HepG2 (cell line): ENCODE measurements around the gene MICB. TPM values are rescaled to one million over a fixed set of nuclear protein-coding genes. Genes with fewer than 3 reads are reported as not detected.
A peak's percentile ranks its signal among the peaks of the same experiment; 100 is the strongest.

Source experiments
- ATM ChIP-seq: fragments of 450-650 bp; IDR thresholded peaks from 2 replicates; pipeline ENCODE4 v1.7.1; 2017; ENCODE audit warnings: mild to moderate bottlenecking, borderline replicate concordance
- CEBPG ChIP-seq: IDR thresholded peaks from 2 replicates; pipeline ENCODE4 v1.6.1; 2016
- GTF3A ChIP-seq: sonication (generic); formaldehyde crosslinking; conservative IDR thresholded peaks from 2 replicates; pipeline ENCODE4 v1.4.0; 2020; ENCODE audit warnings: mild to moderate bottlenecking, missing genetic modification reagents
- GZF1 ChIP-seq: sonication (generic); formaldehyde crosslinking; IDR thresholded peaks from 2 replicates; pipeline ENCODE4 v1.5.1; 2020; ENCODE audit warnings: mild to moderate bottlenecking, missing genetic modification reagents
- HES4 ChIP-seq: sonication (generic); formaldehyde crosslinking; IDR thresholded peaks from 2 replicates; pipeline ENCODE4 v1.9.0; 2021; ENCODE audit warnings: mild to moderate bottlenecking, missing genetic modification reagents, borderline replicate concordance
- HOXD1 ChIP-seq: sonication (generic); formaldehyde crosslinking; IDR thresholded peaks from 2 replicates; pipeline ENCODE4 v1.5.0; 2020; ENCODE audit warnings: missing genetic modification reagents
- MEIS2 ChIP-seq: sonication (generic); formaldehyde crosslinking; IDR thresholded peaks from 2 replicates; pipeline ENCODE4 v1.9.0; 2021; ENCODE audit warnings: mild to moderate bottlenecking, missing genetic modification reagents
- POLR2G ChIP-seq: fragments of 200-400 bp; formaldehyde crosslinking; IDR thresholded peaks from 2 replicates; pipeline ENCODE4 v1.6.1; 2018; ENCODE audit warnings: mild to moderate bottlenecking, low read depth, low read length, moderate library complexity
- RARA ChIP-seq: IDR thresholded peaks from 2 replicates; pipeline ENCODE4 v1.6.1; 2016; ENCODE audit warnings: missing genetic modification reagents, missing compliant biosample characterization
- RFXAP ChIP-seq: sonication (generic); formaldehyde crosslinking; IDR thresholded peaks from 2 replicates; pipeline ENCODE4 v1.4.0; 2020; ENCODE audit warnings: missing genetic modification reagents, borderline replicate concordance
- SOX5 ChIP-seq: IDR thresholded peaks from 2 replicates; pipeline ENCODE4 v1.6.1; 2016; ENCODE audit warnings: borderline replicate concordance
- SP1 ChIP-seq, 2 experiments: fragments of 450-650 bp in 1 of 2; sonication (generic) in 1 of 2; formaldehyde crosslinking in 1 of 2; IDR thresholded peaks; 2 replicates each; pipeline versions ENCODE4 v1.4.0 to v1.6.1; 2016 to 2020; ENCODE audit warnings: missing genetic modification reagents in 1 of 2
- SP4 ChIP-seq: sonication (generic); formaldehyde crosslinking; IDR thresholded peaks from 2 replicates; pipeline ENCODE4 v1.8.1; 2023; ENCODE audit warnings: mild to moderate bottlenecking, missing genetic modification reagents
- STAG1 ChIP-seq: sonication (generic); formaldehyde crosslinking; IDR thresholded peaks from 2 replicates; pipeline ENCODE4 v1.4.0; 2020; ENCODE audit warnings: missing genetic modification reagents
- TP53 ChIP-seq: sonication (generic); formaldehyde crosslinking; conservative IDR thresholded peaks from 2 replicates; pipeline ENCODE4 v1.4.0; 2020; ENCODE audit warnings: missing genetic modification reagents
- ZBTB8A ChIP-seq: sonication (generic); formaldehyde crosslinking; IDR thresholded peaks from 2 replicates; pipeline ENCODE4 v1.4.0; 2020; ENCODE audit warnings: mild to moderate bottlenecking, low read depth, missing genetic modification reagents, borderline replicate concordance
- ZNF136 ChIP-seq: sonication (generic); formaldehyde crosslinking; IDR thresholded peaks from 2 replicates; pipeline ENCODE4 v1.8.1; 2022; ENCODE audit warnings: low read depth, mild to moderate bottlenecking, moderate library complexity, missing genetic modification reagents
- ZNF17 ChIP-seq: sonication (generic); formaldehyde crosslinking; IDR thresholded peaks from 2 replicates; pipeline ENCODE4 v1.5.0; 2020; ENCODE audit warnings: mild to moderate bottlenecking, missing genetic modification reagents
- ZNF776 ChIP-seq: sonication (generic); formaldehyde crosslinking; IDR thresholded peaks from 2 replicates; pipeline ENCODE4 v1.4.0; 2020; ENCODE audit warnings: mild to moderate bottlenecking, missing genetic modification reagents
- ZNF790 ChIP-seq: sonication (generic); formaldehyde crosslinking; IDR thresholded peaks from 2 replicates; pipeline ENCODE4 v1.8.0; 2022; ENCODE audit warnings: missing genetic modification reagents, mild to moderate bottlenecking, borderline replicate concordance
- polyA plus RNA-seq, 8 experiments: library from polyadenylated mRNA; depleted of rRNA in 3 of 8; stranded (reverse) in 7 of 8; unstranded in 1 of 8; fragments of >200 nt; fragmentation: Illumina TruSeq in 4 of 8; extraction: Trizol in 4 of 8; gene quantifications; 2 replicates each; pipeline versions ENCODE4 v1.2.1 to v1.2.3, GENCODE V29; 2011 to 2016; ENCODE audit warnings: low read depth in 4 of 8, missing spikeins in 1 of 8, mixed read lengths in 1 of 8; ENCODE audit not compliant: insufficient read depth in 1 of 8
- total RNA-seq, 5 experiments: library from RNA; depleted of rRNA; stranded (reverse); fragments of >200 nt; fragmentation: Illumina TruSeq; extraction: Trizol; gene quantifications; 2 replicates each; pipeline ENCODE4 v1.2.3, GENCODE V29; 2016; ENCODE audit warnings: low read depth in 1 of 5
- TF ChIP-seq, protein P1 (sequence below): sonication (generic); formaldehyde crosslinking; IDR thresholded peaks from 2 replicates; pipeline ENCODE4 v1.9.0; 2021; ENCODE audit warnings: missing genetic modification reagents, borderline replicate concordance
- TF ChIP-seq, protein P2 (sequence below), 2 experiments: IDR thresholded peaks; 2 replicates each; pipeline ENCODE4 v1.6.1; 2011 to 2012; ENCODE audit warnings: low read length in 2 of 2, borderline replicate concordance in 1 of 2, low read depth in 1 of 2, mild to moderate bottlenecking in 1 of 2, moderate library complexity in 1 of 2
- TF ChIP-seq, protein P3 (sequence below): sonication (generic); IDR thresholded peaks from 2 replicates; pipeline ENCODE4 v1.6.1; 2016; ENCODE audit warnings: low read depth, borderline replicate concordance
- TF ChIP-seq, protein P4 (sequence below): sonication (generic); formaldehyde crosslinking; IDR thresholded peaks from 2 replicates; pipeline ENCODE4 v1.4.0; 2020; ENCODE audit warnings: missing genetic modification reagents

Gene MICB
- total and polyA plus RNA-seq, 2 of the 13 experiments (the other 11 are each of a cell fraction or from before 2014, with no cell fraction given) = 12.5 to 12.8 TPM

DNA sequence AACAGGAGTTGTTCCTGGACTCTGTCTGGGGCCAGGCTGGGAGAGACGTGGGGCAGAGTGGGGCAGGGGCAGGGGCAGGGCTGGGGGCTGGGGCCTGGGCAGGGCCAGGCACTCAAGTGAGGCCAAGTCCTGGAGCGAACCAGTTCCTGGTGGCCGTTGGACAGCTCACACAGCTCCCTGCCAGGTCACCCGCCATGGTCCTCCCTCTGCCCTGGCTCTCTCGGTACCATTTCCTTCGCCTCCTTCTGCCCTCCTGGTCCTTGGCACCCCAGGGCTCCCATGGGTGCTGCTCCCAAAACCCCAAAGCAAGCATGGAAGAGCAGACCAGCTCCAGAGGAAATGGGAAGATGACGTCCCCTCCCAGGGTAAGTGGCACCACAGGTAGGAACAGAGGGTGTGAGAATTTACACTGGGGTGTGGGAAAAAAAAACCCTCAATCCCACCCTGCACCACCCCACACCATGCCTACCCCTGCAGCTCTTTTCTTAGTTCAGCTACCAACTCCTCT lies 30.9 kb downstream of the MICB start, which contains the start of gene MCCD1 (continued):
- TF ChIP-seq, protein P1, sequence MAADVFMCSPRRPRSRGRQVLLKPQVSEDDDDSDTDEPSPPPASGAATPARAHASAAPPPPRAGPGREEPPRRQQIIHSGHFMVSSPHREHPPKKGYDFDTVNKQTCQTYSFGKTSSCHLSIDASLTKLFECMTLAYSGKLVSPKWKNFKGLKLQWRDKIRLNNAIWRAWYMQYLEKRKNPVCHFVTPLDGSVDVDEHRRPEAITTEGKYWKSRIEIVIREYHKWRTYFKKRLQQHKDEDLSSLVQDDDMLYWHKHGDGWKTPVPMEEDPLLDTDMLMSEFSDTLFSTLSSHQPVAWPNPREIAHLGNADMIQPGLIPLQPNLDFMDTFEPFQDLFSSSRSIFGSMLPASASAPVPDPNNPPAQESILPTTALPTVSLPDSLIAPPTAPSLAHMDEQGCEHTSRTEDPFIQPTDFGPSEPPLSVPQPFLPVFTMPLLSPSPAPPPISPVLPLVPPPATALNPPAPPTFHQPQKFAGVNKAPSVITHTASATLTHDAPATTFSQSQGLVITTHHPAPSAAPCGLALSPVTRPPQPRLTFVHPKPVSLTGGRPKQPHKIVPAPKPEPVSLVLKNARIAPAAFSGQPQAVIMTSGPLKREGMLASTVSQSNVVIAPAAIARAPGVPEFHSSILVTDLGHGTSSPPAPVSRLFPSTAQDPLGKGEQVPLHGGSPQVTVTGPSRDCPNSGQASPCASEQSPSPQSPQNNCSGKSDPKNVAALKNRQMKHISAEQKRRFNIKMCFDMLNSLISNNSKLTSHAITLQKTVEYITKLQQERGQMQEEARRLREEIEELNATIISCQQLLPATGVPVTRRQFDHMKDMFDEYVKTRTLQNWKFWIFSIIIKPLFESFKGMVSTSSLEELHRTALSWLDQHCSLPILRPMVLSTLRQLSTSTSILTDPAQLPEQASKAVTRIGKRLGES = no peak
- TF ChIP-seq ZBTB8A (CRISPR knock-in tag) (no peak), HES4 (CRISPR knock-in tag) (no peak), SP1 (IDR thresholded peaks at IDR 0.05) (no peak), SP1 (CRISPR knock-in tag; IDR thresholded peaks at IDR 0.05) (no peak), RARA (CRISPR knock-in tag) (no peak), ZNF136 (CRISPR knock-in tag) (no peak), ATM (no peak), ZNF17 (no peak), ZNF776 (CRISPR knock-in tag) (peak; percentile 24; the same call in 1 of the 2 replicates), RFXAP (CRISPR knock-in tag) (no peak), HOXD1 (CRISPR knock-in tag) (no peak), SOX5 (CRISPR knock-in tag) (no peak), TP53 (no peak), MEIS2 (CRISPR knock-in tag) (no peak), SP4 (CRISPR knock-in tag) (peak; percentile 59; the same call in 1 of the 2 replicates), ZNF790 (no peak), GTF3A (no peak), STAG1 (no peak), POLR2G (peak; percentile 72; the same call in 1 of the 2 replicates), GZF1 (no peak), CEBPG (CRISPR knock-in tag) (no peak)
- TF ChIP-seq, protein P2, sequence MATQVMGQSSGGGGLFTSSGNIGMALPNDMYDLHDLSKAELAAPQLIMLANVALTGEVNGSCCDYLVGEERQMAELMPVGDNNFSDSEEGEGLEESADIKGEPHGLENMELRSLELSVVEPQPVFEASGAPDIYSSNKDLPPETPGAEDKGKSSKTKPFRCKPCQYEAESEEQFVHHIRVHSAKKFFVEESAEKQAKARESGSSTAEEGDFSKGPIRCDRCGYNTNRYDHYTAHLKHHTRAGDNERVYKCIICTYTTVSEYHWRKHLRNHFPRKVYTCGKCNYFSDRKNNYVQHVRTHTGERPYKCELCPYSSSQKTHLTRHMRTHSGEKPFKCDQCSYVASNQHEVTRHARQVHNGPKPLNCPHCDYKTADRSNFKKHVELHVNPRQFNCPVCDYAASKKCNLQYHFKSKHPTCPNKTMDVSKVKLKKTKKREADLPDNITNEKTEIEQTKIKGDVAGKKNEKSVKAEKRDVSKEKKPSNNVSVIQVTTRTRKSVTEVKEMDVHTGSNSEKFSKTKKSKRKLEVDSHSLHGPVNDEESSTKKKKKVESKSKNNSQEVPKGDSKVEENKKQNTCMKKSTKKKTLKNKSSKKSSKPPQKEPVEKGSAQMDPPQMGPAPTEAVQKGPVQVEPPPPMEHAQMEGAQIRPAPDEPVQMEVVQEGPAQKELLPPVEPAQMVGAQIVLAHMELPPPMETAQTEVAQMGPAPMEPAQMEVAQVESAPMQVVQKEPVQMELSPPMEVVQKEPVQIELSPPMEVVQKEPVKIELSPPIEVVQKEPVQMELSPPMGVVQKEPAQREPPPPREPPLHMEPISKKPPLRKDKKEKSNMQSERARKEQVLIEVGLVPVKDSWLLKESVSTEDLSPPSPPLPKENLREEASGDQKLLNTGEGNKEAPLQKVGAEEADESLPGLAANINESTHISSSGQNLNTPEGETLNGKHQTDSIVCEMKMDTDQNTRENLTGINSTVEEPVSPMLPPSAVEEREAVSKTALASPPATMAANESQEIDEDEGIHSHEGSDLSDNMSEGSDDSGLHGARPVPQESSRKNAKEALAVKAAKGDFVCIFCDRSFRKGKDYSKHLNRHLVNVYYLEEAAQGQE (IDR thresholded peaks at IDR 0.05; ENCODE audit: borderline replicate concordance in 1 of 2, low read depth in 1 of 2, low read length in 2 of 2) = no peak; a peak in 1 of 4 replicates
- TF ChIP-seq, protein P3, sequence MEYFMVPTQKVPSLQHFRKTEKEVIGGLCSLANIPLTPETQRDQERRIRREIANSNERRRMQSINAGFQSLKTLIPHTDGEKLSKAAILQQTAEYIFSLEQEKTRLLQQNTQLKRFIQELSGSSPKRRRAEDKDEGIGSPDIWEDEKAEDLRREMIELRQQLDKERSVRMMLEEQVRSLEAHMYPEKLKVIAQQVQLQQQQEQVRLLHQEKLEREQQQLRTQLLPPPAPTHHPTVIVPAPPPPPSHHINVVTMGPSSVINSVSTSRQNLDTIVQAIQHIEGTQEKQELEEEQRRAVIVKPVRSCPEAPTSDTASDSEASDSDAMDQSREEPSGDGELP = no peak
- TF ChIP-seq, protein P4, sequence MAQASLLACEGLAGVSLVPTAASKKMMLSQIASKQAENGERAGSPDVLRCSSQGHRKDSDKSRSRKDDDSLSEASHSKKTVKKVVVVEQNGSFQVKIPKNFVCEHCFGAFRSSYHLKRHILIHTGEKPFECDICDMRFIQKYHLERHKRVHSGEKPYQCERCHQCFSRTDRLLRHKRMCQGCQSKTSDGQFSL (CRISPR knock-in tag) = no peak
